ENCODE results near the gene SPRY4. TPM values are rescaled to one million over a fixed set of nuclear protein-coding genes. Genes with fewer than 3 reads are reported as not detected.

The SPRY4 gene
- total and polyA plus RNA-seq, 8 donors = 1.3 to 13.6 (median 7.3) TPM

GRCh38 chr5:142315096-142315900 lies 9.5 kb downstream of the SPRY4 start:
- no peak overlapping the region for H3K4me3 ChIP-seq
- 81 to 90% (median 88%) methylated on average over 6 of the region's 6 CpGs for WGBS, 5 donors
- intact Hi-C loops (cut with DNase I; ENCODE audit: low total_unique reads) = no loop called here
- H3K9me3 ChIP-seq = no peaks in the 10 kb centered on the region
- no peak for DNase-seq
- H3K4me1 ChIP-seq = peaks cover 13 to 67% (median 44%) of the 10 kb centered on the region in 4 donors
- H3K27me3 ChIP-seq = peaks cover 0 to 10% (median 0%) of the 10 kb centered on the region in 3 donors
- peaks cover 0 to 42% (median 27%) of the 10 kb centered on the region in 4 donors for H3K36me3 ChIP-seq
- H3K27ac ChIP-seq = peak overlapping the region in 1 of 5 donors; percentile 15
- no peak for TF ChIP-seq POLR2A (IDR thresholded peaks at IDR 0.05)
- no peak for TF ChIP-seq CTCF (IDR thresholded peaks at IDR 0.05)
- TF ChIP-seq EP300 (IDR thresholded peaks at IDR 0.05) = no peak
- no peak for TF ChIP-seq POLR2AphosphoS5 (IDR thresholded peaks at IDR 0.05)

GRCh38 chr5:142314606-142315005 lies 10.2 kb downstream of the SPRY4 start:
- no peak overlapping the region for H3K27ac ChIP-seq
- peaks cover 11 to 61% (median 38%) of the 10 kb centered on the region in 4 donors for H3K4me1 ChIP-seq
- TF ChIP-seq POLR2A (IDR thresholded peaks at IDR 0.05) (no peak), EP300 (IDR thresholded peaks at IDR 0.05) (no peak), POLR2AphosphoS5 (IDR thresholded peaks at IDR 0.05) (no peak), CTCF (IDR thresholded peaks at IDR 0.05) (no peak)
- peaks cover 0 to 42% (median 29%) of the 10 kb centered on the region in 4 donors for H3K36me3 ChIP-seq
- no peak for DNase-seq
- peaks cover 0 to 5% (median 0%) of the 10 kb centered on the region in 3 donors for H3K27me3 ChIP-seq
- 90 to 95% (median 92%) methylated on average over 4 to 18 of the region's 18 CpGs for WGBS, 5 donors
- intact Hi-C loops (cut with DNase I; ENCODE audit: low total_unique reads) = no loop called here
- no peak overlapping the region for H3K4me3 ChIP-seq
- no peaks in the 10 kb centered on the region for H3K9me3 ChIP-seq

GRCh38 chr5:142314109-142314508 lies 10.7 kb downstream of the SPRY4 start:
- no peaks in the 10 kb centered on the region for H3K9me3 ChIP-seq
- H3K4me1 ChIP-seq = peaks cover 11 to 56% (median 34%) of the 10 kb centered on the region in 4 donors
- intact Hi-C loops (cut with DNase I; ENCODE audit: low total_unique reads) = no loop called here
- DNase-seq = no peak
- TF ChIP-seq EP300 (IDR thresholded peaks at IDR 0.05) (no peak), POLR2A (IDR thresholded peaks at IDR 0.05) (no peak)
- no peak overlapping the region for H3K4me3 ChIP-seq
- H3K36me3 ChIP-seq = peaks cover 0 to 42% (median 29%) of the 10 kb centered on the region in 4 donors
- peak overlapping the region in 1 of 5 donors; percentile 47 for H3K27ac ChIP-seq
- H3K27me3 ChIP-seq = peaks cover 0 to 4% (median 0%) of the 10 kb centered on the region in 3 donors
- 78 to 91% (median 87%) methylated on average over 16 to 20 of the region's 20 CpGs for WGBS, 5 donors

- WGBS, 5 donors = 62 to 78% (median 70%) methylated on average over 4 of the region's 4 CpGs
- TF ChIP-seq EP300 (IDR thresholded peaks at IDR 0.05) (no peak), POLR2A (IDR thresholded peaks at IDR 0.05) (no peak), CTCF (IDR thresholded peaks at IDR 0.05) (no peak), POLR2AphosphoS5 (IDR thresholded peaks at IDR 0.05) (no peak)
- DNase-seq = peak in 1 of 2 donors; percentile 54
- Histone ChIP-seq H3K4me3 (no peak overlapping the region), H3K9me3 (no peaks in the 10 kb centered on the region), H3K4me1 (peaks cover 11 to 51% (median 34%) of the 10 kb centered on the region in 4 donors), H3K27ac (peak overlapping the region in 1 of 5 donors; percentile 47), H3K36me3 (peaks cover 0 to 42% (median 29%) of the 10 kb centered on the region in 4 donors), H3K27me3 (no peaks in the 10 kb centered on the region)
- intact Hi-C loops (cut with DNase I; ENCODE audit: low total_unique reads) = no loop called here
Measured at GRCh38 chr5:142313682-142314081, 11.1 kb downstream of the SPRY4 start.

Measured in stomach (tissue), 9 donors.